SK-N-SH (cell line): ENCODE results near the gene MELTF. TPM values are rescaled to one million over a fixed set of nuclear protein-coding genes. Genes with fewer than 3 reads are reported as not detected.
A peak's percentile ranks its signal among the peaks of the same experiment; 100 is the strongest.

ENCODE experiments used
- CTCF ChIA-PET: fragments of 300-600, 350-600 bp; formaldehyde crosslinking; extraction: SDS; loops from one replicate; lab custom pipeline; 2021; lab: Yijun Ruan, JAX
- POLR2A ChIA-PET: fragments of 350-600 bp; sonication (Branson Sonifier 250); formaldehyde crosslinking; extraction: SDS; loops from one replicate; lab custom pipeline; 2020; ENCODE audit warnings: antibody characterized with exemption, inconsistent platforms; lab: Yijun Ruan, JAX
- DNase-seq: peaks from one replicate; pipeline ENCODE4 v3.0.0; 2012
- H2AFZ ChIP-seq: fragments of 200-600 bp; sonication (generic); 2 replicates; pipeline ENCODE4 v1.8.1; 2016; ENCODE audit warnings: antibody characterized with exemption, mild to moderate bottlenecking, low read depth
- H3F3A ChIP-seq: fragments of 200-600 bp; sonication (generic); replicated peaks from 2 replicates; pipeline ENCODE3; 2016; ENCODE audit warnings: antibody characterized with exemption, mild to moderate bottlenecking; ENCODE audit not compliant: insufficient read depth
- H3K27ac ChIP-seq, 2 experiments: fragments of 200-500 bp in 1 of 2; fragments of 200-600 bp in 1 of 2; sonication (Bioruptor generic) in 1 of 2; sonication (generic), shearing (Covaris generic) in 1 of 2; 2 replicates each; pipeline versions ENCODE4 v1.5.1 to v1.6.1; 2014 to 2016; ENCODE audit warnings: low read depth in 2 of 2, inconsistent platforms in 1 of 2, low read length in 1 of 2, mild to moderate bottlenecking in 1 of 2, mixed read lengths in 1 of 2
- H3K27me3 ChIP-seq: fragments of 200-600 bp; sonication (generic), shearing (Covaris generic); 2 replicates; pipeline ENCODE4 v1.6.1; 2016; ENCODE audit warnings: mixed run types; ENCODE audit not compliant: insufficient read depth
- H3K36me3 ChIP-seq, 2 experiments: fragments of 200-500 bp in 1 of 2; fragments of 200-600 bp in 1 of 2; sonication (Bioruptor generic) in 1 of 2; sonication (generic) in 1 of 2; replicated peaks in 1 of 2; 2 replicates each; pipeline versions ENCODE3 to v1.5.1; 2014 to 2016; ENCODE audit warnings: low read length in 1 of 2, mild to moderate bottlenecking in 1 of 2; ENCODE audit not compliant: insufficient read depth in 2 of 2, control insufficient read depth in 1 of 2
- H3K4me1 ChIP-seq, 2 experiments: fragments of 200-500 bp in 1 of 2; fragments of 200-600 bp in 1 of 2; sonication (Bioruptor generic) in 1 of 2; sonication (generic), shearing (Covaris generic) in 1 of 2; 2 replicates each; pipeline versions ENCODE4 v1.5.1 to v1.6.1; 2014 to 2016; ENCODE audit warnings: low read depth in 1 of 2, low read length in 1 of 2, mixed run types in 1 of 2; ENCODE audit not compliant: insufficient read depth in 2 of 2, control insufficient read depth in 1 of 2
- H3K4me2 ChIP-seq: fragments of 200-600 bp; sonication (generic), shearing (Covaris generic); 2 replicates; pipeline ENCODE4 v1.6.1; 2017; ENCODE audit warnings: mixed run types
- H3K4me3 ChIP-seq, 2 experiments: fragments of 200-500 bp in 1 of 2; fragments of 200-600 bp in 1 of 2; sonication (Bioruptor generic) in 1 of 2; sonication (generic), shearing (Covaris generic) in 1 of 2; 2 replicates each; pipeline versions ENCODE4 v1.5.1 to v1.8.1; 2014 to 2016; ENCODE audit warnings: low read depth in 2 of 2, inconsistent platforms in 1 of 2, low read length in 1 of 2, mild to moderate bottlenecking in 1 of 2, mixed read lengths in 1 of 2, moderate library complexity in 1 of 2
- H3K79me2 ChIP-seq: fragments of 200-600 bp; sonication (generic); 2 replicates; pipeline ENCODE4 v1.8.1; 2017; ENCODE audit warnings: mild to moderate bottlenecking; ENCODE audit not compliant: insufficient read depth
- H3K9ac ChIP-seq: fragments of 200-600 bp; sonication (generic); 2 replicates; pipeline ENCODE4 v1.6.1; 2017; ENCODE audit warnings: mixed run types
- H3K9me2 ChIP-seq: fragments of 200-600 bp; sonication (generic); 2 replicates; pipeline ENCODE4 v1.6.1; 2017; ENCODE audit warnings: mixed run types
- H3K9me3 ChIP-seq: fragments of 200-600 bp; sonication (generic); 2 replicates; pipeline ENCODE4 v1.6.1; 2017; ENCODE audit warnings: mixed run types, mild to moderate bottlenecking, moderate library complexity
- H4K20me1 ChIP-seq: fragments of 200-600 bp; sonication (generic); 2 replicates; pipeline ENCODE4 v1.6.1; 2017; ENCODE audit warnings: mild to moderate bottlenecking, mixed run types; ENCODE audit not compliant: insufficient read depth
- CTCF ChIP-seq: fragments of 200-600 bp; sonication (generic); IDR thresholded peaks from 2 replicates; pipeline ENCODE4 v1.6.1; 2017; ENCODE audit warnings: antibody characterized with exemption, mild to moderate bottlenecking, moderate library complexity
- EP300 ChIP-seq, 2 experiments: IDR thresholded peaks; 2 replicates each; pipeline versions ENCODE4 v1.4.0 to v1.6.1; 2012; ENCODE audit warnings: borderline replicate concordance in 1 of 2, low read depth in 1 of 2, low read length in 1 of 2
- FOXJ3 ChIP-seq: sonication (generic); formaldehyde crosslinking; IDR thresholded peaks from 2 replicates; pipeline ENCODE4 v1.5.1; 2020; ENCODE audit warnings: mild to moderate bottlenecking, missing genetic modification reagents
- PBX3 ChIP-seq: IDR thresholded peaks from 2 replicates; pipeline ENCODE4; 2012
- REST ChIP-seq: IDR thresholded peaks from 2 replicates; pipeline ENCODE4 v1.6.1; 2012; ENCODE audit warnings: mild to moderate bottlenecking, low read depth, low read length, moderate library complexity
- SIN3A ChIP-seq: IDR thresholded peaks from 2 replicates; pipeline ENCODE4 v1.6.1; 2012; ENCODE audit warnings: low read depth, mild to moderate bottlenecking, low read length, moderate library complexity, borderline replicate concordance
- SMC3 ChIP-seq: IDR thresholded peaks from 2 replicates; pipeline ENCODE4 v1.6.1; 2012; ENCODE audit warnings: low read depth, low read length, improper control_type of control experiment
- TCF12 ChIP-seq: IDR thresholded peaks from 2 replicates; pipeline ENCODE4 v1.4.0; 2012
- WGBS: methylation state at CpG from one replicate; pipeline ENCODE4 v1.1.6; 2017; ENCODE audit warnings: low lambda C conversion rate; 5-methylcytosine and 5-hydroxymethylcytosine counted together
- polyA plus RNA-seq, 3 experiments: library from polyadenylated mRNA; depleted of rRNA; stranded (reverse); fragments of >200 nt; gene quantifications; 2 replicates each; pipeline ENCODE4 v1.2.3, GENCODE V29; 2012
- TF ChIP-seq, protein P1 (sequence below): IDR thresholded peaks from 2 replicates; pipeline ENCODE4 v1.4.0; 2012; ENCODE audit warnings: low read depth, borderline replicate concordance

MELTF gene
- polyA plus RNA-seq, 1 of the 3 experiments (the other 2 are of a cell fraction): 32.4 TPM

DNA sequence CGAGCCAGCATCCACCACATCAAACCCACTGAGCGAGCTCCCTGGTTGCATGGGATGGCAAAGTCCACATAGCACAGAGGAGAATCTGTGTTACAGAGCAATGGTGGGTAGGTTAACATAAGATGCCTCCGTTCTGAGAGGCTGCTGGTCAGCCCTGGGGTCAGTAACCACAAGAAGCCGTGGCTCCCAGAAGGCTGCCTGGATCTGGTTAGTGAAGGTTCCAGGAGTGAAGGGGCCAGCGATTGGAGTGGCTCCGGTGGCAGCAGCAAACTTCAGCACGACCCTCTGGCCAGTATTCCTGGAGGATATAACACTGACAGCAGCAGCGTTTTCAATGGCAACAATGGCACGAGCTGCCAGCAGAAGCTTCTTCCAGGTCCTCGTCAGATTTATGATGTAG lies 42.6 kb downstream of the MELTF start (continued):
- TF ChIP-seq REST: no peak
- TF ChIP-seq, all 33 proteins: peak for 0

- no peak for DNase-seq
- Histone ChIP-seq H3K4me1 (peaks cover 0 to 11% of the 10 kb centered on the region in 2 experiments; a peak in 1 of 4 replicates), H2AFZ (no peak overlapping the region), H3K27me3 (no peaks in the 10 kb centered on the region; the same call in 1 of the 2 replicates), H3K9me2 (no peaks in the 10 kb centered on the region), H3K36me3 (no peaks in the 10 kb centered on the region), H3K4me2 (no peak overlapping the region), H4K20me1 (no peaks in the 10 kb centered on the region), H3K79me2 (no peaks in the 10 kb centered on the region), H3F3A (no peaks in the 10 kb centered on the region), H3K4me3 (no peak overlapping the region), H3K9ac (no peak overlapping the region), H3K27ac (no peak overlapping the region), H3K9me3 (peaks cover 4% of the 10 kb centered on the region; the same call in 1 of the 2 replicates)
- WGBS: 74% methylated on average over 8 of the region's 9 CpGs
- ChIA-PET POLR2A (no interaction called here), CTCF (interaction anchor here (0.7 to 1.0 kb wide), 2 partner anchors 8 to 17 kb away, joined by 3 read pairs; no protein-coding TSS in a partner anchor)
- no peak for TF ChIP-seq TCF12
- TF ChIP-seq SMC3: no peak
- no peak for TF ChIP-seq SIN3A
- TF ChIP-seq CTCF: peak; percentile 30
- no peak for TF ChIP-seq EP300 (IDR thresholded peaks at IDR 0.05; ENCODE audit: borderline replicate concordance in 1 of 2, low read depth in 1 of 2, low read length in 1 of 2)
- TF ChIP-seq PBX3: no peak
- no peak for TF ChIP-seq FOXJ3 (CRISPR knock-in tag)
- TF ChIP-seq, protein P1, sequence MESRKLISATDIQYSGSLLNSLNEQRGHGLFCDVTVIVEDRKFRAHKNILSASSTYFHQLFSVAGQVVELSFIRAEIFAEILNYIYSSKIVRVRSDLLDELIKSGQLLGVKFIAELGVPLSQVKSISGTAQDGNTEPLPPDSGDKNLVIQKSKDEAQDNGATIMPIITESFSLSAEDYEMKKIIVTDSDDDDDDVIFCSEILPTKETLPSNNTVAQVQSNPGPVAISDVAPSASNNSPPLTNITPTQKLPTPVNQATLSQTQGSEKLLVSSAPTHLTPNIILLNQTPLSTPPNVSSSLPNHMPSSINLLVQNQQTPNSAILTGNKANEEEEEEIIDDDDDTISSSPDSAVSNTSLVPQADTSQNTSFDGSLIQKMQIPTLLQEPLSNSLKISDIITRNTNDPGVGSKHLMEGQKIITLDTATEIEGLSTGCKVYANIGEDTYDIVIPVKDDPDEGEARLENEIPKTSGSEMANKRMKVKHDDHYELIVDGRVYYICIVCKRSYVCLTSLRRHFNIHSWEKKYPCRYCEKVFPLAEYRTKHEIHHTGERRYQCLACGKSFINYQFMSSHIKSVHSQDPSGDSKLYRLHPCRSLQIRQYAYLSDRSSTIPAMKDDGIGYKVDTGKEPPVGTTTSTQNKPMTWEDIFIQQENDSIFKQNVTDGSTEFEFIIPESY: no peak
Observed at GRCh38 chr3:196985954-196986885, 43.4 kb downstream of the MELTF start.
